ENCODE results near the gene NR6A1.

Gene NR6A1

DNA sequence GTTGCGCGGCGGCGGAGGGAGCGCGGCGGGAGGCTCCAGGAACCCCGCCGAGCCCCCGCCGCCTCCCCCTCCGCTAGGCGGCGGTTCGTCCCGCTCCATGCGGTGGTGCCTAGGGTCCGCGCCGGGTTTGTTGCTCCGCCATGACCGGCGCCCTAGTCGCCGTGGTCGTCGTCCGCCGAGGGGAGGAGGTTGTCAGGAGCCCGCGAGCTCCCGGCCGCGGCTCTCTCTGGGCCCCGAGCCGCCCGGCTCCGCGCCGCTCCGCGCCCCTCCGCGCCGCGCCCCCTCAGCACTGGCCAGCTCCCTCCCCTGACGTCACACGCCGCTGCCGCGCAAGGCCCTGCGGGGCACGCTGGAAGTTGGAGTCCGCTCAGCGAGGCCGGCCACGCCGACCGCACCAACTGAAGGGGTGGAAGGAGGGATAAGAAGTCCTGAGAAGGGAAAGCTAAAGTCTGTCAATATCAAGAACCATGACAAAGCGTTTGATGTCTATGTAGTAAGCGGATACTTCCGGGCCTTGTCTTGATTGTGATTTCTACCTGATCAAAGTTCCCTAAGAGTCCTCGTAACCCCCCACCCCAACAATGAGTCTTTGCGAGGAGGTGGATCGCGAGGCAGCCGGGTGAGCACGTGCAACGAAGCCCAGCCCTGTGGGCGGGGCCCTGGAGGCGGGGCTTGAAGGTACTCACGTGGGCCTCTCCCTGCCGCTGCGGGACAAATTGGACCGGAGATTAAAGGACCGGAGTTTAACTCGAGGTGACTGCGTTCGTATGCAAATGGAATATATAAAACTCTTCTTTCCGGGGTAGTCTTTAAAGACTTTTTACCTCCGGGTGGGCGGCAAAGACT is at the start of gene NR6A1:
Gene NR6A1, minus strand, starts transcription at position 291 of the 846 bp plus-strand sequence.
- peak; percentile 97 for DNase-seq

DNA sequence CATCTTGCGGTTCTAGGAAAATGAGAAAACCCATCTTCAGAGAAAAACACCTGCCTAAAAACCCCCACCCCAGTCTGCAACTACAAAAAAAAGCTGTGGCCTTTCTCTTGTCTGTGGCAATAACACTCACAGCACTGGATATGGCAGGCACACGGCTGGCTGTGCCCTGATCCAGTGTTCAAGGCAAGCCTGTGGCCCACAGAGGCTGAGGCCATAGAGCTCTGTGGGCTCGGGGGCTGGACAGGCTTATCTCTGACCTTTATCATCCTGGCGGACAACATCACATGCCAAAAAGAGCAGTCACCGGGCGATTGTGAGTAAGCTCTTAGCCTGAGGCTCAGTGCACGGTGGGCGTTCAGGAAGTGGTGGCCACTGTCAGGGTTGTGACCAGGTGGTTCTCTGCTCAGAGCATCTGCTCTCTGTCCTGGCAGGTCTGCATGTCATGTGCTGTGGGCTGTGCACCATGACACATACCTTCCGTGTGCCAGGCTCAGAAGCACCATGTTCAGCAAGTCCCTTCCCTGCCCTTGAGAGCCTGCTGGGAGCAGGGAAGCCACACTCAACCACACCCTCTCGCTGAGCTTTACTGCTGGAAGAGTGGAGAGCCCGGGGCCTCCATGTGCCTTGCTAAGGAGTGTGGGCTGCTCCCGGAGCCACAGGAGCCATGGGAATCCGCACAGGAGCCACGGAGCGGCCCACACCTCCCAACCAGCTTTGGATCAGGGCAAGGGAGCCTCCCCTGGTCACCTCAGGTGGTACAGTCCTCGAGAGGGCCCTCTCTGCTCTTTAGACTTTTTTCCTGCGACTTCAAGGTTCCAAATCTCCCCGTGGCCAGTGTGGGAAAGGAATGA is 47.5 kb upstream of the NR6A1 start:
- peak; percentile 89 for DNase-seq

- DNase-seq, result no peak
Measured at GRCh38 chr9:124815601-124816000, 44.5 kb upstream of the NR6A1 start.

GRCh38 chr9:124814164-124814535 is 43.0 kb upstream of the NR6A1 start:
- DNase-seq, result no peak

DNA sequence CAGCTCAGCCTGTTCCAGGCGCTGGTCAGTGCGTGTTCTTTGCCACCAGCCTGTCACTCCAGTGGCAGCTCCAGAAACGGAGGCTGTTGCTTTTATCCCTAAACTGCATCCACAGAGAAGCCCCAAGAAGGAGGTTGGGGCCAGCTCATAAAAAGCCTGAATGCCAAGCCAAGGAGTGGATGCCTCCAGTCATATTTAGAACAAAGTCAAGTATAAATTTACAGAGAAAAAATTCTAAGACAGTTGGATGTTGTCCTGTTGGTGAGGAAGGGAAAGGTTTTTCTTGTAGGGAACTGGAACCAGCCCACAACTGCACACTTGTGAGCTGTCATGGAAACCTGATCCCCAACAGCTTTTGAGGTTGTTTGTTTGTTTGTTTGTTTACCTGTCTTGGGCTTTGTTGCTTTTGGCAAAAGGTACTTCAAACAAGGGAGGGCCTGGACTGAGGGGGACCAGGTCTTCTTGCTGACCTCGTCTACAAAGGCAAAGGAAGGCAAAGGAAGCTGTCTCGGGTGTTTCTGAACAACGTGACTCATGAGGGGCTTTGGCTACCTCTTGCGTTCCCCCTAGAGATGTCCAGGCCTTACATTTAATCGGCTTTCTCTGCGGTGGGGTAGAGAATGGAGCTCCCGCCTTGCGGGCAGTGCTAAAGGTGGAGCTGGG is 42.5 kb upstream of the NR6A1 start:
- no peak for DNase-seq

DNA sequence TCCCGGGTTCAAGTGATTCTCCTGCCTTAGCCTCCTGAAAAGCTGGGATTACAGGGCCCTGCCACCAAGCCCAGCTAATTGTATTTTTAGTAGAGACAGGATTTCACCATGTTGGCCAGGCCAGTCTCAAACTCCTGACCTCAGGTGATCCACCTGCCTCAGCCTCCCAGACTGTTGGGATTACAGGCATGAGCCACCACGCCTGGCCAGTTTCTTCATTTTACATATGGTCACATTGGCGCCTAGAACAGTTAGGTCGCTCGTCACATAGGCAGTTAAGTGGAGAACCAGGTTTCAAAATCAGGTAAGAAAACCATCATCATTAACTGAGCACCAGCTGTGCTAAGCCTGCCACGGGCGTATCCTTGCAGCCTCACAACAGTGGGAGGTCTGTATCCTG is 41.9 kb upstream of the NR6A1 start:
- DNase-seq, result no peak

GRCh38 chr9:124812441-124812876 is 41.3 kb upstream of the NR6A1 start:
- peak; percentile 100 for DNase-seq

DNA sequence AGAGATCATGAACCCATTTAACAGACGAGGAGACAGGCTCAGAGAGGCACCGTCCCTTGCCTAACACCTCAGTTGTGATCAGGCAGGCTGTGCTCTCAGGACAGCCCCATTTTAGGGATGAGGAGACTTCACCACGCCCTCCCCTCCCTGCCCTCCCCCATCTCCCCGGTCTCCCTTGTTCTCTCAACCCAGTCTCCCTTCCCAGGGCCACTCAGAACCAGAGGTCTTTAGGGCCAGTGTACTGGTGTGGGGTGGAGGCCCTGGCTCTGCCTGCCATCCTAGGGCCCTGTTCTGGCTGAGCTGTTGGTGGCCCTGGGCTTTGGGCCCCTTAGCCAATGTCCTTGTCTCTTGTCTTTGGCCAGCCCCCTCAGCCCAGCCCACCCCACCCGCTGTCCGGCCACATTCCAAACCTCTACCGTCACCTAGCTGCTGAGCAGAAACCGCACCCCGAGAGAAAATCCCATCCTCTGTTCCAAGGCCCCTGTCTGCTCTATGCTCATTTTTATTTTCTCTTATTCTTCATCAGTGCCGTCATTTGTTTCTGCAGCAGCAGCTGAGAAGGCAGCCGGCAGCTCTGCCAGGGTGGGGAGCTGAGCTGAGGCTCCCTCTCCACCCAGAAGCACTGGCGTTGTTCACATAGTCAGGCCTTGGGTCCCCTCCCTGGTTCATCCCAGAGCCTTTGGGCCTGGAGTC is 39.7 kb upstream of the NR6A1 start:
- DNase-seq, result peak; percentile 94

DNA sequence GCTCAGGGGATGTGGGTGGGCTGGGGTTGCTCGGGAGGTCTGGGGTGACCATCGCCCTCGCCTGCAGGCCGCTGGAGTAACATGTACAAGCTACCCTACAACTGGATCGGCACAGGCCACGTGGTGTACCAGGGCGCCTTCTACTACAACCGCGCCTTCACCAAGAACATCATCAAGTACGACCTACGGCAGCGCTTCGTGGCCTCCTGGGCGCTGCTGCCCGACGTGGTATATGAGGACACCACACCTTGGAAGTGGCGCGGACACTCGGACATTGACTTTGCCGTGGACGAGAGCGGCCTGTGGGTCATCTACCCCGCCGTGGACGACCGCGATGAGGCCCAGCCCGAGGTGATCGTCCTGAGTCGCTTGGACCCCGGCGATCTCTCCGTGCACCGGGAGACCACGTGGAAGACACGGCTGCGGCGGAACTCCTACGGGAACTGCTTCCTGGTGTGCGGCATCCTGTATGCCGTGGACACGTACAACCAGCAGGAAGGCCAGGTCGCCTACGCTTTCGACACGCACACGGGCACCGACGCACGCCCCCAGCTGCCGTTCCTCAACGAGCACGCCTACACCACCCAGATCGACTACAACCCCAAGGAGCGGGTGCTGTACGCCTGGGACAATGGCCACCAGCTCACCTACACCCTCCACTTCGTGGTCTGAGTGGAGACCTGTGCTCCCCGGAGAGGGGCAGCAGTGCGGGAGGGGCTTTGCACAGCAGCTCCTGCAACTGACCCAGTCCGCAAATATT is 38.8 kb upstream of the NR6A1 start:
- no peak for DNase-seq

GRCh38 chr9:124809211-124809610 is 38.1 kb upstream of the NR6A1 start:
- DNase-seq, result no peak

DNA sequence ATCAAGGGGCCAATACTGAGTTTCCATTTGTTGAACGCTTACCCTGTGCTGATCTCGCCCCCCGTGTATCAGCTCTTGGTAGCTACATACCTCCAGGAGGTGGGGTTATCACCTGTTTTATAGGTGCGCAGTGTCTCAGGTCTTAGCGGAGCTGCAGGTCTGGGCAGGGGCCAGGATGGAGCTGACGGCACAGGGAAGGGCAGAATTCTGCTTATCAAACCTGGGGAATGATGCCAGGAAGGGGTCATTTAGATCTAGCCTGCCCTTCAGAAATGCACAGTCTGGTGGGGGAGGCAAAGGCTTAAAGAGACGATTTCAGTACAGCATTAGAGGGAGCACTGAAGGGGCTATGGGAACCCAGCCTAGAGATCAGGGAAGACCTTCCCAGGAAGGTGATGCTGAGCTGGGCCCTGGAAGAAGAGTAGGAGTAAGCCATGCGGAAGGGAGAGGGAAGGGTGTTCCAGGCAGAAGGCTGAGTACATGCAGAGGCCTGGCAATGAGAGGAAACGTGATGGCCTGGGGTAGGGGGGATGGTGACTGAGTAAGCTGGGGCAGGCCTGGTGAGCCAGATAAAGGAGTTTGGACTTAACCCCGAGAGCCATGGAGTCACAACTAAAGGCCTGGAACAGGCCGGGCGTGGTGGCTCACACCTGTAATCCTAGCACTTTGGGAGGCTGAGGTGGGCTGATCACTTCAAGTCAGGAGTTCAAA is 37.3 kb upstream of the NR6A1 start:
- DNase-seq, result no peak

- DNase-seq, result no peak
Measured at GRCh38 chr9:124805186-124805585, 34.1 kb upstream of the NR6A1 start.

- DNase-seq, result no peak
Measured at GRCh38 chr9:124803911-124804310, 32.8 kb upstream of the NR6A1 start.

DNA sequence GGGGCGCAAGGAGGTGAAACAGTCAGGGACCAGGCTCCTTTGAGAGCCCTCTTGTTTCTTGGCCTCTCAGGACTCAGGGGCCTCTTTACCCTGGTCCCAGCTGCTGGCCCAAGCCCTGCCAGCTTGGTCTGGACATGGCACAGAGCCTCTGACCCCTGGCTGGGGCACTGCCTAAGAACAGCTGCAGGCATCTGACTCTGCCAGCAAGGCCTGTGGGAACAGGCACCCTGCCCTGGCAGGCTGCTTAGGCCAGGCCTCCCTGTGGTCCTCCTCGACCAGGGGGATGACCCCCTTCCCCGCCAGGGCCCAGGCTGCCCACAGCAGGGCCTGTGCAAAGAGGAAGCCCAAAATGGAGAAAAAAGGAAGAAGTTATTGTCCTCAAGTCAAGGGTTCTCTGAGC is 31.3 kb upstream of the NR6A1 start:
- no peak for DNase-seq

- no peak for DNase-seq
Measured at GRCh38 chr9:124801356-124801755, 30.2 kb upstream of the NR6A1 start.

DNA sequence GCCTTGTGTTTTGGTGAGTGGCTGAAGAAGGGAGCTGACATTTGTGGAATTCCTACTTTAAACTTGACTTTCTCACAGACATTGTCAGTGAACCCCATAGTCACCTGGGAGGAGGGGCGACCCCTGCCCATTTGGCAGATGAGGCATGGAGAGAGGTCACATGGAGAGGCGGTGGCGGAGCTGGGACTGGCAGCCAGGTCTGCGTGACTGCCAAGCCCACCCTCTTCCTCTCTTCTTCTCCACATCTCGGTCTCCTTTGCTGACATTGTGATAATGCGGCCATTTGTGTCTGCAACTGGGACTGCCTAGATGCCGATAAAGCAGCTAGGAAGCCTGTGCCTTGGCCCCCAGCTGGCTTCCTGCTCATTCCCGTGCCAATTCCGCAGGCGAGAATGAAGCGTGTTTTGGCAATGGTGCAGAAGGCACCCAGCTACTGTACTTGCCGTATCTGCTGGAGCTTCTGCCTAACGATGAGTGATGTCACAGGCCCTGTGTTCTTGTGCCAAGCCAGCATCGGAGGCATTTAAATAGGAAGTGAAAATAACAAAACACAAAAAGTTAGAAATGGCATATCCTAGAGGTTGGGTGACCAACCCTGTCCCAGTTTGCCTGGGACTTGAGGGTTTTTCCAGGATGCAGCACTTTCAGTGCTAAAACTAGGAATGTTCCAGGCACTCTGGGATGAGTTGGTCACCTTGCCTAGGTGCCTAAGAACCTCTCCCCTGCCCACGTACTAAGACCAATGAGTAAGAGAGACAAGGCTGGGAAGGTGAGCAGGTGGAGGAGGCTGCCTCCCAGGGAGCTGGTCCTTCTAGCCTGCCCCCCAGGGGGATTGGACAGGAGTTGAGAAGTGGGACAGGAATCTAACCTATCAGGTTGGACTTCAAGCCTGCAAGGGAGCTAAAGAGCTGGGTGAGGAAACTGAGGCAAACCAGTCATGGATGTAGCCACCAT is 29.5 kb upstream of the NR6A1 start:
- DNase-seq, result peak; percentile 37

GRCh38 chr9:124799274-124800006 is 28.3 kb upstream of the NR6A1 start:
- no peak for DNase-seq

DNA sequence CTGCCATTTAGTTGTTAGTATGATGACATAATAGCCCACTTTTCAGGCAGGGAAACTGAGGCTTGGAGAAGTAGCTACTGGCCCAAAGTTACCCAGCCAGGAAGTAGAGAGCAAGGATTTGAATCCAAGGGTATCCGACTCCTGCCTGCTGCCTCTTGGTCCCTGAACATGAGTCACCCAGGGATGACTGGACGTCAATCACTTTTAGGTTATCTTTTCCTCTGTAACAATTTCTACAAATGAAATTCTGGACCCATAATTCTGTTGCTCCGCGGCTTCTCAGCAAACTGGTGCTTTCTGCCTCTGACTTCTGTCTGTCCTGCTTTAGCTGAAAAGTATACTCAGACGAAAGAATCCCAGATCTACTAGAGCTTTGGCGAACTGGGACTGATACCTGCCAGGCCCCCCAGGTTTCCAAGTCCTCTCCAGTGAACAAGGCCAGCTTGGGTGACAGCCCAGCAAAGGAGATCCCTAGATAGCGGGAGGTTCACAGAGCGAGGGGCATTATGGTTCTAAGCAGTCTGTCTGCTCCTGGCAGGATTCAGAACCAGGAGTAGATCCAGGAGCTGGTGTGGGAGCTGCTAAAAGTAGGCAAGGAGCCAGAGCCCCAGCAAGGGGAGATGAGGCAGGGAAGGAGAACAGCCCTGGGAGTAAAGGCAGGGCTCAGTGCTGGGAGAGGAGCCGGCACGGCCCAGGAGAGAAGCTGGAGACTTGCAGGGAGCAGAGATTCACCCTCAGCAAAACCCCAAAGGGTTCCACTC is 26.4 kb upstream of the NR6A1 start:
- DNase-seq, result no peak
